K562 (cell line): ENCODE measurements around the gene CRHR1. TPM values are rescaled to one million over a fixed set of nuclear protein-coding genes. Genes with fewer than 3 reads are reported as not detected.

Experiments used
- ATAC-seq: fragments of 200-7000 bp; cut with Tn5 transposase; 3 replicates; pipeline ENCODE4 v1.9.1; 2020; ENCODE audit warnings: moderate library complexity
- BruUV-seq: library from RNA; stranded (reverse); fragments of 400-500 nt; replicated peaks from 2 replicates; lab custom pipeline; 2021; lab: Mats Ljungman, UMichigan
- CTCF ChIA-PET: fragments of 300-600 bp; formaldehyde crosslinking; extraction: SDS; loops from one replicate; lab custom pipeline; 2021; ENCODE audit warnings: low intra/inter-chr PET ratio; lab: Yijun Ruan, JAX
- POLR2A ChIA-PET: fragments of 300-600, 350-650 bp; sonication (Branson Sonifier 250); formaldehyde crosslinking; extraction: SDS; loops from one replicate; lab custom pipeline; 2021; ENCODE audit warnings: antibody characterized with exemption, inconsistent platforms; lab: Yijun Ruan, JAX
- DNase-seq, 4 experiments: peaks; one replicate each; pipeline versions ENCODE4 v3.0.0 to v3.0.0-alpha.2; 2011 to 2018; ENCODE audit warnings: low spot score in 3 of 4, mixed read lengths in 3 of 4; ENCODE audit errors: extremely low read depth in 1 of 4
- FAIRE-seq: peaks from 2 replicates; lab custom pipeline; 2011; peaks lifted over from hg19 to GRCh38; lab: Jason Lieb, UNC
- H2AFZ ChIP-seq: 2 replicates; pipeline ENCODE4 v1.6.0; 2011; ENCODE audit warnings: low read depth, low read length, control low read depth, inconsistent platforms
- H3K27ac ChIP-seq: fragments of 200-600 bp; 3 replicates; pipeline ENCODE4 v1.8.0; 2011; ENCODE audit warnings: low read depth, mild to moderate bottlenecking, control low read depth, inconsistent platforms, low read length, moderate library complexity, mixed read lengths; ENCODE audit errors: extremely low read depth
- H3K27me3 ChIP-seq, 2 experiments: fragments of 300-600 bp in 1 of 2; 2 replicates in 1 of 2; 3 replicates in 1 of 2; pipeline versions ENCODE4 v1.6.0 to v1.8.0; 2011; ENCODE audit warnings: inconsistent platforms in 2 of 2, low read length in 2 of 2, mild to moderate bottlenecking in 1 of 2, mixed read lengths in 1 of 2, moderate library complexity in 1 of 2; ENCODE audit not compliant: control insufficient read depth in 2 of 2, insufficient read depth in 2 of 2
- H3K36me3 ChIP-seq: fragments of 300-600 bp; 3 replicates; pipeline ENCODE4 v1.8.0; 2011; ENCODE audit warnings: mild to moderate bottlenecking, low read length, inconsistent platforms; ENCODE audit not compliant: control insufficient read depth, insufficient read depth
- H3K4me1 ChIP-seq, 2 experiments: fragments of 200-600 bp in 1 of 2; replicated peaks in 1 of 2; 2 replicates in 1 of 2; 3 replicates in 1 of 2; pipeline versions ENCODE4 v1.5.1 to v1.8.0; 2011; ENCODE audit warnings: inconsistent platforms in 2 of 2, low read length in 2 of 2, mild to moderate bottlenecking in 1 of 2, mixed read lengths in 1 of 2, moderate library complexity in 1 of 2; ENCODE audit not compliant: control insufficient read depth in 2 of 2, insufficient read depth in 2 of 2
- H3K4me2 ChIP-seq: 2 replicates; pipeline ENCODE4 v1.6.1; 2011; ENCODE audit warnings: low read length, control low read depth, inconsistent platforms, mixed read lengths; ENCODE audit not compliant: insufficient read depth
- H3K4me3 ChIP-seq: fragments of 200-600 bp; sonication (generic), shearing (Covaris generic); 2 replicates; pipeline ENCODE4 v1.5.1; 2016; ENCODE audit warnings: control low read depth, inconsistent platforms
- H3K79me2 ChIP-seq: fragments of 200-600 bp; 3 replicates; pipeline ENCODE4 v1.8.0; 2011; ENCODE audit warnings: low read length, inconsistent platforms; ENCODE audit not compliant: control insufficient read depth, insufficient read depth
- H3K9ac ChIP-seq, 2 experiments: 2 replicates each; pipeline versions ENCODE4 v1.6.0 to v1.6.1; 2011; ENCODE audit warnings: low read depth in 2 of 2, low read length in 2 of 2, control low read depth in 1 of 2, inconsistent platforms in 1 of 2, mild to moderate bottlenecking in 1 of 2, mixed read lengths in 1 of 2; ENCODE audit not compliant: insufficient read depth in 1 of 2
- H3K9me1 ChIP-seq: one replicate; pipeline ENCODE4 v1.6.0; 2011; ENCODE audit warnings: inconsistent platforms, mild to moderate bottlenecking, low read length, moderate library complexity; ENCODE audit not compliant: control insufficient read depth, insufficient read depth
- H3K9me3 ChIP-seq: replicated peaks from 2 replicates; pipeline ENCODE4 v1.5.1; 2011; ENCODE audit warnings: low read depth, low read length, inconsistent platforms; ENCODE audit not compliant: control insufficient read depth, insufficient read depth
- H4K20me1 ChIP-seq: replicated peaks from 2 replicates; pipeline ENCODE4 v1.6.1; 2011; ENCODE audit warnings: low read length, inconsistent platforms, mixed read lengths; ENCODE audit not compliant: control insufficient read depth, insufficient read depth
- BRCA1 ChIP-seq, 2 experiments: fragments of 450-650 bp in 1 of 2; sonication (generic) in 1 of 2; formaldehyde crosslinking in 1 of 2; IDR thresholded peaks; 2 replicates each; pipeline versions ENCODE4 v1.5.0 to v1.6.1; 2017 to 2020; ENCODE audit warnings: mild to moderate bottlenecking in 1 of 2, missing genetic modification reagents in 1 of 2
- C11orf30 ChIP-seq: fragments of 450-650 bp; IDR thresholded peaks from 2 replicates; pipeline ENCODE4 v1.6.1; 2016; ENCODE audit warnings: low read depth, mild to moderate bottlenecking
- ETV1 ChIP-seq: fragments of 450-650 bp; conservative IDR thresholded peaks from 2 replicates; pipeline ENCODE4 v1.6.1; 2016; ENCODE audit warnings: missing genetic modification characterization, control low read depth, low read depth, missing compliant biosample characterization
- GTF2B ChIP-seq: IDR thresholded peaks from 2 replicates; pipeline ENCODE4 v1.6.1; 2011; ENCODE audit not compliant: insufficient read length; ENCODE audit errors: extremely low read depth
- HNRNPK ChIP-seq: fragments of 200-400 bp; formaldehyde crosslinking; IDR thresholded peaks from one replicate; pipeline ENCODE4 v1.6.1; 2018; ENCODE audit warnings: mild to moderate bottlenecking, low read depth, low read length; ENCODE audit not compliant: poor library complexity, severe bottlenecking
- MCM3 ChIP-seq: fragments of 450-650 bp; IDR thresholded peaks from 2 replicates; pipeline ENCODE4 v1.6.1; 2016
- MCM7 ChIP-seq, 2 experiments: fragments of 450-650 bp; IDR thresholded peaks; 2 replicates each; pipeline ENCODE4 v1.6.1; 2016 to 2018
- NCOA4 ChIP-seq: fragments of 450-650 bp; IDR thresholded peaks from 2 replicates; pipeline ENCODE4 v1.6.1; 2018; ENCODE audit warnings: mild to moderate bottlenecking; ENCODE audit not compliant: partially characterized antibody
- PHF20 ChIP-seq: fragments of 450-650 bp; IDR thresholded peaks from 2 replicates; pipeline ENCODE4 v1.6.1; 2018; ENCODE audit not compliant: partially characterized antibody
- PREB ChIP-seq: sonication (generic); formaldehyde crosslinking; IDR thresholded peaks from 2 replicates; pipeline ENCODE4 v1.8.1; 2023; ENCODE audit warnings: mild to moderate bottlenecking, missing genetic modification reagents
- RFX1 ChIP-seq: fragments of 450-650 bp; IDR thresholded peaks from 2 replicates; pipeline ENCODE4 v1.6.1; 2016; ENCODE audit warnings: mild to moderate bottlenecking, moderate library complexity
- RUNX1 ChIP-seq: sonication (generic); IDR thresholded peaks from 2 replicates; pipeline ENCODE4 v1.6.1; 2016; ENCODE audit warnings: antibody characterized with exemption, low read depth
- SREBF2 ChIP-seq: sonication (generic); formaldehyde crosslinking; IDR thresholded peaks from 2 replicates; pipeline ENCODE4 v1.4.0; 2020; ENCODE audit warnings: mild to moderate bottlenecking, missing genetic modification reagents
- TCF3 ChIP-seq: sonication (generic); formaldehyde crosslinking; IDR thresholded peaks from 2 replicates; pipeline ENCODE4 v1.4.0; 2020; ENCODE audit warnings: mild to moderate bottlenecking, missing genetic modification reagents
- TFAM ChIP-seq: fragments of 250-450 bp; sonication (Bioruptor Pico); conservative IDR thresholded peaks from 2 replicates; pipeline ENCODE4 v1.5.0; 2021; ENCODE audit warnings: mild to moderate bottlenecking, moderate library complexity
- THAP12 ChIP-seq: fragments of 250-450 bp; sonication (Bioruptor Pico); IDR thresholded peaks from 2 replicates; pipeline ENCODE4 v1.9.0; 2021; ENCODE audit warnings: mild to moderate bottlenecking, inconsistent platforms
- ZNF212 ChIP-seq: fragments of 450-650 bp; formaldehyde crosslinking; IDR thresholded peaks from 2 replicates; pipeline ENCODE4 v1.4.0; 2020; ENCODE audit warnings: mild to moderate bottlenecking
- ZNF274 ChIP-seq: IDR thresholded peaks from 2 replicates; pipeline ENCODE4 v1.6.1; 2011; ENCODE audit warnings: low read depth, mild to moderate bottlenecking, low read length, moderate library complexity, borderline replicate concordance
- ZNF444 ChIP-seq: fragments of 250-450 bp; sonication (Bioruptor Pico); IDR thresholded peaks from 2 replicates; pipeline ENCODE4 v1.4.0; 2020; ENCODE audit warnings: mild to moderate bottlenecking, moderate library complexity
- ZSCAN29 ChIP-seq: fragments of 450-650 bp; IDR thresholded peaks from 2 replicates; pipeline ENCODE4 v1.6.1; 2017
- WGBS: fragments of 100-300 bp; shearing (Covaris generic); methylation state at CpG from one replicate; pipeline ENCODE4 v1.1.6; 2016; ENCODE audit warnings: low coverage, mixed read lengths; ENCODE audit not compliant: insufficient coverage; ENCODE audit errors: missing lambda C conversion rate; 5-methylcytosine and 5-hydroxymethylcytosine counted together
- in situ Hi-C: fragments of 300-500 bp; cut with MboI; formaldehyde crosslinking; loops from 4 replicates; pipeline ENCODE4 v1.15.0; 2018; ENCODE audit warnings: inconsistent platforms, mixed read lengths
- intact Hi-C: fragments of 100-400 bp; cut with micrococcal nuclease; formaldehyde crosslinking; loops from 2 replicates; pipeline ENCODE4 v1.14.2; 2022
- polyA plus RNA-seq, 8 experiments: library from polyadenylated mRNA; depleted of rRNA in 4 of 8; stranded (reverse) in 5 of 8; unstranded in 3 of 8; fragments of >200 nt; fragmentation: Nextera tagmentation in 2 of 8; fragmentation: Illumina TruSeq in 1 of 8; extraction: Ambion mirVana in 2 of 8; extraction: Trizol in 1 of 8; gene quantifications; 2 replicates each; pipeline versions ENCODE4 v1.2.1 to v1.2.3, GENCODE V29; 2011 to 2014; ENCODE audit warnings: inconsistent platforms in 1 of 8, missing spikeins in 1 of 8
- total RNA-seq, 7 experiments: library from RNA; depleted of rRNA in 6 of 7; stranded (reverse); fragments of >200 nt in 6 of 7; fragmentation: Illumina TruSeq in 2 of 7; extraction: Trizol in 2 of 7; gene quantifications; 2 replicates each; pipeline versions ENCODE4 v1.2.1 to v1.2.3, GENCODE V29; 2011 to 2021; ENCODE audit warnings: low replicate concordance in 1 of 7

Gene CRHR1
- total and polyA plus RNA-seq, 9 of the 15 experiments (the other 6 are each of a cell fraction or from before 2014, with no cell fraction given) = 0.05 TPM; not detected in 8

GRCh38 chr17:45789874-45790273 lies 5.8 kb downstream of the CRHR1 start:
- WGBS = 5% methylated on average over 3 of the region's 3 CpGs
- POLR2A ChIA-PET = no interaction called here

More at GRCh38 chr17:45789874-45790273, 5.8 kb downstream of the CRHR1 start:
- ATAC-seq (no peak), DNase-seq (no peak), FAIRE-seq (no peak)
- Histone ChIP-seq H3K4me3 (no peak overlapping the region), H3K27me3 (peaks cover 41 to 81% of the 10 kb centered on the region in 2 experiments), H3K79me2 (no peaks in the 10 kb centered on the region), H2AFZ (no peak overlapping the region), H3K9me3 (no peaks in the 10 kb centered on the region), H3K9ac (no peak overlapping the region), H3K36me3 (no peaks in the 10 kb centered on the region), H4K20me1 (peaks cover 32% of the 10 kb centered on the region), H3K4me2 (no peak overlapping the region), H3K27ac (no peak overlapping the region), H3K4me1 (peaks cover 0 to 13% of the 10 kb centered on the region in 2 experiments; a peak in 2 of 5 replicates), H3K9me1 (peaks cover 2% of the 10 kb centered on the region)
- TF ChIP-seq GTF2B = no peak
- TF ChIP-seq TCF3 (CRISPR knock-in tag) = no peak
- no peak for TF ChIP-seq ZNF212 (CRISPR knock-in tag)
- no peak for TF ChIP-seq RUNX1
- no peak for TF ChIP-seq HNRNPK
- no peak for TF ChIP-seq THAP12
- TF ChIP-seq C11orf30 = no peak
- TF ChIP-seq ZSCAN29 = no peak
- TF ChIP-seq BRCA1 (IDR thresholded peaks at IDR 0.05) = no peak
- no peak for TF ChIP-seq BRCA1 (CRISPR knock-in tag; IDR thresholded peaks at IDR 0.05)
- no peak for TF ChIP-seq NCOA4
- TF ChIP-seq ETV1 (tag) = no peak
- TF ChIP-seq ZNF444 = no peak
- no peak for TF ChIP-seq TFAM (CRISPR knock-in tag)
- no peak for TF ChIP-seq PREB (CRISPR knock-in tag)
- no peak for TF ChIP-seq PHF20
- no peak for TF ChIP-seq MCM3
- TF ChIP-seq ZNF274 = no peak
- no peak for TF ChIP-seq MCM7 (IDR thresholded peaks at IDR 0.05)
- no peak for TF ChIP-seq RFX1
- no peak for TF ChIP-seq SREBF2 (CRISPR knock-in tag)
- CTCF ChIA-PET = no interaction called here
- intact Hi-C loops (no loop called here), in situ Hi-C loops (no loop called here)
- BruUV-seq = no TSS peak
